ENCODE measurements around the gene NME5. TPM values are rescaled to one million over a fixed set of nuclear protein-coding genes. Genes with fewer than 3 reads are reported as not detected.

The NME5 gene
- total RNA-seq, 1 experiment from 2014 or later, result 3.1 TPM

- Histone ChIP-seq H3K36me3 (ENCODE audit: control insufficient read depth in 1 of 2, insufficient read depth in 2 of 2, low read length in 2 of 2) (peaks cover 63 to 76% of the 10 kb centered on the region in 2 experiments), H3K9me3 (ENCODE audit: control insufficient read depth in 1 of 2, insufficient read depth in 1 of 2, low read depth in 1 of 2, low read length in 2 of 2) (no peaks in the 10 kb centered on the region), H3K4me2 (ENCODE audit: low read length) (no peak overlapping the region), H3K4me3 (replicated peaks in 1 of 2; ENCODE audit: low read depth in 1 of 2, low read length in 2 of 2) (no peak overlapping the region), H3K4me1 (ENCODE audit: control insufficient read depth in 1 of 2, insufficient read depth in 2 of 2, low read length in 2 of 2) (no peaks in the 10 kb centered on the region), H2AFZ (ENCODE audit: low read depth, low read length, poor library complexity, severe bottlenecking) (no peak overlapping the region), H4K20me1 (ENCODE audit: insufficient read depth) (no peaks in the 10 kb centered on the region), H3K27me3 (ENCODE audit: insufficient read depth, low read length) (no peaks in the 10 kb centered on the region), H3K9me2 (ENCODE audit: insufficient read depth) (no peaks in the 10 kb centered on the region), H3K27ac (ENCODE audit: low read depth, low read length) (no peak overlapping the region), H3K9ac (ENCODE audit: low read length) (no peak overlapping the region), H3K79me2 (ENCODE audit: insufficient read depth, low read length) (peaks cover 21% of the 10 kb centered on the region)
- CTCF ChIA-PET, result no interaction called here
- intact Hi-C loops (cut with micrococcal nuclease), result no loop called here
- no TSS peak for BruUV-seq (replicated peaks)
- POLR2A ChIA-PET, result no interaction called here
- no peak for TF ChIP-seq EZH2phosphoT487 (IDR thresholded peaks at IDR 0.05; ENCODE audit: borderline replicate concordance)
- no peak for TF ChIP-seq POLR2A (IDR thresholded peaks at IDR 0.05; ENCODE audit: borderline replicate concordance, extremely low read depth, insufficient read depth, insufficient read length)
- no peak for TF ChIP-seq JUND (IDR thresholded peaks at IDR 0.05)
- DNase-seq (ENCODE audit: low read depth, low spot score), result no peak
- RAD21 ChIA-PET (ENCODE audit: low non-redundant PET in 1 of 2, low total read pairs in 2 of 2, uncharacterized antibody in 2 of 2, unreplicated experiment in 2 of 2), result no interaction called here
- ATAC-seq, result no peak
Observed at GRCh38 chr5:138170299-138170698, 31.1 kb upstream of the NME5 start.

- CTCF ChIA-PET, result no interaction called here
- DNase-seq (ENCODE audit: low read depth, low spot score), result no peak
- H3K79me2 ChIP-seq (ENCODE audit: insufficient read depth, low read length), result peaks cover 14% of the 10 kb centered on the region
- BruUV-seq (replicated peaks), result no TSS peak
- no peaks in the 10 kb centered on the region for H3K27me3 ChIP-seq (ENCODE audit: insufficient read depth, low read length)
- H3K9me3 ChIP-seq (ENCODE audit: control insufficient read depth in 1 of 2, insufficient read depth in 1 of 2, low read depth in 1 of 2, low read length in 2 of 2), result no peaks in the 10 kb centered on the region
- no peaks in the 10 kb centered on the region for H4K20me1 ChIP-seq (ENCODE audit: insufficient read depth)
- RAD21 ChIA-PET (ENCODE audit: low non-redundant PET in 1 of 2, low total read pairs in 2 of 2, uncharacterized antibody in 2 of 2, unreplicated experiment in 2 of 2), result no interaction called here
- H2AFZ ChIP-seq (ENCODE audit: low read depth, low read length, poor library complexity, severe bottlenecking), result no peak overlapping the region
- no peak overlapping the region for H3K4me2 ChIP-seq (ENCODE audit: low read length)
- H3K4me3 ChIP-seq (replicated peaks in 1 of 2; ENCODE audit: low read depth in 1 of 2, low read length in 2 of 2), result no peak overlapping the region
- intact Hi-C loops (cut with micrococcal nuclease), result no loop called here
- H3K36me3 ChIP-seq (ENCODE audit: control insufficient read depth in 1 of 2, insufficient read depth in 2 of 2, low read length in 2 of 2), result peaks cover 74 to 80% of the 10 kb centered on the region in 2 experiments
- ATAC-seq, result no peak
- H3K4me1 ChIP-seq (ENCODE audit: control insufficient read depth in 1 of 2, insufficient read depth in 2 of 2, low read length in 2 of 2), result no peaks in the 10 kb centered on the region
- H3K9me2 ChIP-seq (ENCODE audit: insufficient read depth), result no peaks in the 10 kb centered on the region
- no peak overlapping the region for H3K27ac ChIP-seq (ENCODE audit: low read depth, low read length)
- POLR2A ChIA-PET, result no interaction called here
- TF ChIP-seq RAD21 (IDR thresholded peaks at IDR 0.05; ENCODE audit: low read depth), result no peak
- TF ChIP-seq EGR1 (IDR thresholded peaks at IDR 0.05; ENCODE audit: low read depth), result no peak
- no peak for TF ChIP-seq SP1 (IDR thresholded peaks at IDR 0.05; ENCODE audit: low read depth)
- no peak for TF ChIP-seq ELF1 (IDR thresholded peaks at IDR 0.05; ENCODE audit: borderline replicate concordance, low read depth)
- no peak for TF ChIP-seq ZFX (IDR thresholded peaks at IDR 0.05)
- no peak for TF ChIP-seq CEBPB (IDR thresholded peaks at IDR 0.05; ENCODE audit: low read depth)
- TF ChIP-seq ZNF274 (IDR thresholded peaks at IDR 0.05; ENCODE audit: low read depth, low read length), result no peak
- no peak for TF ChIP-seq POLR2A (IDR thresholded peaks at IDR 0.05; ENCODE audit: borderline replicate concordance, extremely low read depth, insufficient read depth, insufficient read length)
- H3K9ac ChIP-seq (ENCODE audit: low read length), result no peak overlapping the region
Observed at GRCh38 chr5:138169124-138169523, 29.9 kb upstream of the NME5 start.

Measured in HCT116 (cell line).